Keratinocyte (primary cell): Measurements from ENCODE around the gene ANKRD28. TPM values are rescaled to one million over a fixed set of nuclear protein-coding genes. Genes with fewer than 3 reads are reported as not detected.

Experiments
- DNase-seq: peaks from one replicate; pipeline ENCODE4 v3.0.0-alpha.2; 2011; ENCODE audit warnings: low read depth, missing footprints, low spot score
- FAIRE-seq: peaks from 2 replicates; lab custom pipeline; 2011; peaks lifted over from hg19 to GRCh38; lab: Jason Lieb, UNC
- H2AFZ ChIP-seq: 2 replicates; pipeline ENCODE4 v1.6.0; 2012; ENCODE audit warnings: low read length, control low read depth, inconsistent platforms; ENCODE audit not compliant: control insufficient read depth
- H3K27ac ChIP-seq: 2 replicates; pipeline ENCODE4 v1.5.1; 2011; ENCODE audit warnings: low read length; ENCODE audit not compliant: control insufficient read depth, insufficient read depth
- H3K27me3 ChIP-seq: 3 replicates; pipeline ENCODE4 v1.6.0; 2011; ENCODE audit warnings: low read length; ENCODE audit not compliant: control insufficient read depth, insufficient read depth; ENCODE audit errors: extremely low read depth
- H3K36me3 ChIP-seq, 2 experiments: 2 replicates in 1 of 2; 3 replicates in 1 of 2; pipeline ENCODE4 v1.5.1; 2011; ENCODE audit warnings: low read length in 2 of 2, mild to moderate bottlenecking in 1 of 2; ENCODE audit not compliant: control insufficient read depth in 2 of 2, insufficient read depth in 2 of 2; ENCODE audit errors: extremely low read depth in 1 of 2
- H3K4me1 ChIP-seq: 3 replicates; pipeline ENCODE4 v1.5.1; 2011; ENCODE audit warnings: low read length; ENCODE audit not compliant: control insufficient read depth, insufficient read depth; ENCODE audit errors: extremely low read depth
- H3K4me2 ChIP-seq: 3 replicates; pipeline ENCODE4 v1.6.0; 2011; ENCODE audit warnings: low read depth, low read length; ENCODE audit not compliant: control insufficient read depth, insufficient read depth; ENCODE audit errors: extremely low read depth
- H3K4me3 ChIP-seq, 3 experiments: fragments of 200-600 bp in 1 of 3; sonication (generic) in 1 of 3; 2 replicates in 2 of 3; 3 replicates in 1 of 3; pipeline ENCODE4 v1.5.1; 2011 to 2016; ENCODE audit warnings: low read length in 3 of 3, mild to moderate bottlenecking in 3 of 3, control low read depth in 2 of 3, inconsistent platforms in 1 of 3, low read depth in 1 of 3, mixed read lengths in 1 of 3, mixed run types in 1 of 3, moderate library complexity in 1 of 3; ENCODE audit not compliant: control insufficient read depth in 2 of 3, insufficient read depth in 2 of 3; ENCODE audit errors: extremely low read depth in 1 of 3
- H3K79me2 ChIP-seq: 2 replicates; pipeline ENCODE4 v1.6.0; 2012; ENCODE audit warnings: low read length; ENCODE audit not compliant: control insufficient read depth, insufficient read depth
- H3K9ac ChIP-seq: 3 replicates; pipeline ENCODE4 v1.6.0; 2011; ENCODE audit warnings: low read length; ENCODE audit not compliant: control insufficient read depth, insufficient read depth; ENCODE audit errors: extremely low read depth
- H3K9me1 ChIP-seq: 3 replicates; pipeline ENCODE4 v1.6.0; 2011; ENCODE audit warnings: low read length; ENCODE audit not compliant: control insufficient read depth, insufficient read depth; ENCODE audit errors: extremely low read depth
- H3K9me3 ChIP-seq: 2 replicates; pipeline ENCODE4 v1.5.1; 2012; ENCODE audit warnings: low read depth, low read length; ENCODE audit not compliant: control insufficient read depth
- H4K20me1 ChIP-seq: 3 replicates; pipeline ENCODE4 v1.6.0; 2011; ENCODE audit warnings: low read length; ENCODE audit not compliant: control insufficient read depth, insufficient read depth; ENCODE audit errors: extremely low read depth
- EZH2 ChIP-seq: IDR thresholded peaks from one replicate; pipeline ENCODE4 v1.6.1; 2012; ENCODE audit warnings: inconsistent platforms, mild to moderate bottlenecking, low read length, moderate library complexity
- dilution Hi-C: fragments of 300-500 bp; cut with MboI; formaldehyde crosslinking; loops from one replicate; pipeline ENCODE4 v1.7.0; 2020; ENCODE audit warnings: low sequenced_read_pairs; ENCODE audit not compliant: extremely low pct_ligation_motif_present
- polyA plus RNA-seq, 5 experiments: library from polyadenylated mRNA; depleted of rRNA in 3 of 5; stranded (reverse) in 3 of 5; stranded (forward) in 1 of 5; unstranded in 1 of 5; fragments of >200 nt; gene quantifications; 1 replicate in 1 of 5; 2 replicates in 3 of 5; 3 replicates in 1 of 5; pipeline versions ENCODE4 v1.2.1 to v1.2.3, GENCODE V29; 2011 to 2012; ENCODE audit warnings: missing spikeins in 2 of 5, low read depth in 1 of 5, low replicate concordance in 1 of 5
- TF ChIP-seq, protein P1 (sequence below), 3 experiments: IDR thresholded peaks in 1 of 3; conservative IDR thresholded peaks in 1 of 3; optimal IDR thresholded peaks in 1 of 3; 2 replicates in 2 of 3; 3 replicates in 1 of 3; pipeline versions ENCODE3 to v1.5.1; 2011; ENCODE audit warnings: low read length in 3 of 3, mild to moderate bottlenecking in 3 of 3, moderate library complexity in 2 of 3, control low read depth in 1 of 3, inconsistent platforms in 1 of 3; ENCODE audit not compliant: insufficient read depth in 2 of 3; ENCODE audit errors: extremely low read depth in 1 of 3

The ANKRD28 gene
- polyA plus RNA-seq, 1 donor (not counting 4 experiments of a cell fraction or from before 2014, with no cell fraction given) = 32.7 TPM

DNA sequence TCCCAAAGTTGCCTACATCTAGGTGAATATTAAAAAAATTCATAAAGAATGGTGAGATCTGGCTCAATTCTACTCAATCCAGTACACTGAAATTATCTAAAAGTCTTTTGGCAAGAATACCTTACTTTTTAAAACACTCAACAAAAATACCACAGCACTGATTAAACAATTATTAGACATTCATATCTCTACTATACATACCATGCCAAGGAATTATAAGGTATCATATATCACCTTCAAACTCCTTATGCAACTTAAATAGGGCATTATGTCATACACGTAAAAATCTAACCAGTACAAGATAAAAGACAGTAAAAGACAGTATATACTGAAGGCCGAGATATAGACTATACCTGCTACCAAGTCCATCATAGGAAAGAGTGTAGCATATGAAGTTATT is 6.1 kb upstream of the ANKRD28 start:
- Histone ChIP-seq H3K27me3 (no peaks in the 10 kb centered on the region), H3K9me3 (no peaks in the 10 kb centered on the region), H3K4me3 (no peak overlapping the region), H3K36me3 (no peaks in the 10 kb centered on the region), H3K9ac (no peak overlapping the region), H3K79me2 (peaks cover 30% of the 10 kb centered on the region), H3K4me2 (no peak overlapping the region), H4K20me1 (no peaks in the 10 kb centered on the region), H3K4me1 (peaks cover 6% of the 10 kb centered on the region), H3K27ac (no peak overlapping the region), H3K9me1 (no peaks in the 10 kb centered on the region), H2AFZ (no peak overlapping the region)
- dilution Hi-C loops = no loop called here
- FAIRE-seq (no peak), DNase-seq (no peak)
- TF ChIP-seq EZH2 = no peak
- TF ChIP-seq, protein P1, sequence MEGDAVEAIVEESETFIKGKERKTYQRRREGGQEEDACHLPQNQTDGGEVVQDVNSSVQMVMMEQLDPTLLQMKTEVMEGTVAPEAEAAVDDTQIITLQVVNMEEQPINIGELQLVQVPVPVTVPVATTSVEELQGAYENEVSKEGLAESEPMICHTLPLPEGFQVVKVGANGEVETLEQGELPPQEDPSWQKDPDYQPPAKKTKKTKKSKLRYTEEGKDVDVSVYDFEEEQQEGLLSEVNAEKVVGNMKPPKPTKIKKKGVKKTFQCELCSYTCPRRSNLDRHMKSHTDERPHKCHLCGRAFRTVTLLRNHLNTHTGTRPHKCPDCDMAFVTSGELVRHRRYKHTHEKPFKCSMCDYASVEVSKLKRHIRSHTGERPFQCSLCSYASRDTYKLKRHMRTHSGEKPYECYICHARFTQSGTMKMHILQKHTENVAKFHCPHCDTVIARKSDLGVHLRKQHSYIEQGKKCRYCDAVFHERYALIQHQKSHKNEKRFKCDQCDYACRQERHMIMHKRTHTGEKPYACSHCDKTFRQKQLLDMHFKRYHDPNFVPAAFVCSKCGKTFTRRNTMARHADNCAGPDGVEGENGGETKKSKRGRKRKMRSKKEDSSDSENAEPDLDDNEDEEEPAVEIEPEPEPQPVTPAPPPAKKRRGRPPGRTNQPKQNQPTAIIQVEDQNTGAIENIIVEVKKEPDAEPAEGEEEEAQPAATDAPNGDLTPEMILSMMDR (optimal IDR thresholded peaks at IDR 0.05 in 1 of 3, IDR thresholded peaks at IDR 0.05 in 1 of 3, conservative IDR thresholded peaks at IDR 0.05 in 1 of 3; ENCODE audit: extremely low read depth in 1 of 3, insufficient read depth in 2 of 3, low read length in 3 of 3) = no peak

DNA sequence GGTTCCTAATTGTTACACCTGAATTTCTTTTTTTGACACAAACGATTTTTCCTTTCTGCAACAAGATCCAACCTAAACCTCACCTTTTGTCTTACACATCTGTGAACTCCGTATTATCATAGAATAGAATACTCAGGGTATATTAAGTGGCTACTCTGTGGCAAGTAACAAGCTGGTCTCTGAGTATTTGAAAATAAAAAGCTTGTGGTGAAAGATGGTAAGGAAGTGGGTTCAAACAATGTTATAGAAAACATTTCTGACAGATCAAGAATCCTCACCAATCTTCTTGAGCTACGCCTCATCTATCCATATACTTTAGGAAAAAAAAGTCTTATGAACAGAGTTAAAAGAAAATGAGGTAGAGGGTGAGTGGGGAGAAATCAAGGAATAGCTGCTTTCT is 3.5 kb upstream of the ANKRD28 start:
- H3K4me3 ChIP-seq = no peak overlapping the region
- no peaks in the 10 kb centered on the region for H3K9me1 ChIP-seq
- H3K27ac ChIP-seq = no peak overlapping the region
- no peak overlapping the region for H3K9ac ChIP-seq
- no peaks in the 10 kb centered on the region for H3K36me3 ChIP-seq
- dilution Hi-C loops = no loop called here
- FAIRE-seq (no peak), DNase-seq (no peak)
- no peaks in the 10 kb centered on the region for H3K27me3 ChIP-seq
- H2AFZ ChIP-seq = no peak overlapping the region
- H4K20me1 ChIP-seq = no peaks in the 10 kb centered on the region
- H3K4me1 ChIP-seq = peaks cover 18% of the 10 kb centered on the region
- H3K79me2 ChIP-seq = peaks cover 34% of the 10 kb centered on the region
- no peak overlapping the region for H3K4me2 ChIP-seq
- no peak for TF ChIP-seq EZH2
- TF ChIP-seq, protein P1 (optimal IDR thresholded peaks at IDR 0.05 in 1 of 3, IDR thresholded peaks at IDR 0.05 in 1 of 3, conservative IDR thresholded peaks at IDR 0.05 in 1 of 3; ENCODE audit: extremely low read depth in 1 of 3, insufficient read depth in 2 of 3, low read length in 3 of 3) = no peak
- H3K9me3 ChIP-seq = no peaks in the 10 kb centered on the region
